HG03039 (cell line): Measurements from ENCODE around the gene APOL2.
"Not testable (repeated sequence)": the region's sequence is repeated elsewhere in the genome, so short reads cannot be mapped to it uniquely, and the experiment has no call there.

ENCODE experiments used
- ATAC-seq: cut with Tn5 transposase; IDR thresholded peaks from one replicate; pipeline ENCODE4 v1.9.1; 2021; ENCODE audit warnings: mild to moderate bottlenecking, moderate library complexity; ENCODE audit not compliant: unreplicated experiment

APOL2 gene

GRCh38 chr22:36225333-36225922 is 13.9 kb downstream of the APOL2 start:
- ATAC-seq, result no peak

GRCh38 chr22:36224245-36224644 is 15.1 kb downstream of the APOL2 start:
- ATAC-seq, result no peak

GRCh38 chr22:36223504-36223903 is 15.8 kb downstream of the APOL2 start:
- no peak for ATAC-seq

GRCh38 chr22:36222887-36223450 is 16.4 kb downstream of the APOL2 start:
- ATAC-seq, result no peak

GRCh38 chr22:36221799-36222751 is 17.3 kb downstream of the APOL2 start:
- ATAC-seq, result no peak

- no peak for ATAC-seq
Observed at GRCh38 chr22:36220451-36220921, 18.8 kb downstream of the APOL2 start.

- ATAC-seq, result no peak
Observed at GRCh38 chr22:36218648-36219193, 20.6 kb downstream of the APOL2 start.

GRCh38 chr22:36215981-36216380 is 23.3 kb downstream of the APOL2 start:
- no peak for ATAC-seq

- no peak for ATAC-seq
Observed at GRCh38 chr22:36213586-36213985, 25.7 kb downstream of the APOL2 start.

GRCh38 chr22:36212901-36213300 is 26.4 kb downstream of the APOL2 start:
- ATAC-seq, result no peak

- ATAC-seq, result no peak
Observed at GRCh38 chr22:36211237-36211861, 28.0 kb downstream of the APOL2 start.

GRCh38 chr22:36210224-36210623 is 29.1 kb downstream of the APOL2 start:
- ATAC-seq, result no peak

GRCh38 chr22:36209488-36209908 is 29.8 kb downstream of the APOL2 start:
- ATAC-seq, result not testable (repeated sequence)

- no peak for ATAC-seq
Observed at GRCh38 chr22:36208914-36209313, 30.4 kb downstream of the APOL2 start.

GRCh38 chr22:36208162-36208765 is 31.1 kb downstream of the APOL2 start:
- no peak for ATAC-seq

GRCh38 chr22:36206255-36206654 is 33.1 kb downstream of the APOL2 start:
- no peak for ATAC-seq

GRCh38 chr22:36205573-36205972 is 33.8 kb downstream of the APOL2 start:
- ATAC-seq, result not testable (repeated sequence)

- ATAC-seq, result no peak
Observed at GRCh38 chr22:36204632-36205015, 34.7 kb downstream of the APOL2 start.

- no peak for ATAC-seq
Observed at GRCh38 chr22:36204001-36204631, 35.2 kb downstream of the APOL2 start.

- not testable (repeated sequence) for ATAC-seq
Observed at GRCh38 chr22:36203441-36203840, 35.9 kb downstream of the APOL2 start.
